SK-N-SH treated with all-trans-retinoic acid at 6 μM for 48 hours (cell line): ENCODE data around the gene MRPL51.

Source experiments
- ATAC-seq: fragments of 200-7000 bp; cut with Tn5 transposase; 3 replicates; pipeline ENCODE4 v1.9.1; 2020; ENCODE audit warnings: mild to moderate bottlenecking, moderate library complexity
- ARNTL ChIP-seq: fragments of 450-650 bp; formaldehyde crosslinking; IDR thresholded peaks from 2 replicates; pipeline ENCODE4 v1.5.0; 2020; ENCODE audit warnings: low read depth, mild to moderate bottlenecking, moderate library complexity, borderline replicate concordance
- BACH2 ChIP-seq: fragments of 250-450 bp; sonication (Bioruptor Pico); IDR thresholded peaks from 2 replicates; pipeline ENCODE4 v1.9.0; 2021; ENCODE audit warnings: mild to moderate bottlenecking, borderline replicate concordance
- CREB5 ChIP-seq: fragments of 250-450 bp; sonication (Bioruptor Pico); IDR thresholded peaks from 2 replicates; pipeline ENCODE4 v1.5.1; 2020; ENCODE audit warnings: low read depth, mild to moderate bottlenecking, moderate library complexity
- CSDC2 ChIP-seq: fragments of 250-450 bp; sonication (Bioruptor Pico); IDR thresholded peaks from 2 replicates; pipeline ENCODE4 v1.5.0; 2020; ENCODE audit warnings: mild to moderate bottlenecking, moderate library complexity
- CSRNP3 ChIP-seq: fragments of 250-450 bp; sonication (Bioruptor Pico); IDR thresholded peaks from 2 replicates; pipeline ENCODE4 v1.5.1; 2021; ENCODE audit warnings: mild to moderate bottlenecking, moderate library complexity
- ESRRG ChIP-seq: fragments of 250-450 bp; sonication (Bioruptor Pico); IDR thresholded peaks from 2 replicates; pipeline ENCODE4 v1.6.1; 2021; ENCODE audit warnings: mild to moderate bottlenecking
- GLIS3 ChIP-seq: fragments of 250-450 bp; sonication (Bioruptor Pico); IDR thresholded peaks from 2 replicates; pipeline ENCODE4 v1.5.0; 2020; ENCODE audit warnings: mild to moderate bottlenecking, moderate library complexity
- ISL1 ChIP-seq: fragments of 250-450 bp; sonication (Bioruptor Pico); IDR thresholded peaks from 2 replicates; pipeline ENCODE4 v2.1.2; 2022; ENCODE audit warnings: mild to moderate bottlenecking, moderate library complexity
- OSR1 ChIP-seq: fragments of 250-450 bp; sonication (Bioruptor Pico); IDR thresholded peaks from 2 replicates; pipeline ENCODE4 v1.8.0; 2022; ENCODE audit warnings: moderate library complexity, mild to moderate bottlenecking, inconsistent platforms
- POU6F1 ChIP-seq: fragments of 250-450 bp; sonication (Bioruptor Pico); IDR thresholded peaks from 2 replicates; pipeline ENCODE4 v1.8.0; 2021; ENCODE audit warnings: low read depth, mild to moderate bottlenecking, moderate library complexity, borderline replicate concordance
- PPARA ChIP-seq: fragments of 250-450 bp; sonication (Bioruptor Pico); IDR thresholded peaks from 2 replicates; pipeline ENCODE4 v1.5.0; 2020; ENCODE audit warnings: mild to moderate bottlenecking, borderline replicate concordance
- RARB ChIP-seq: fragments of 250-450 bp; sonication (Bioruptor Pico); IDR thresholded peaks from 2 replicates; pipeline ENCODE4 v1.8.0; 2021; ENCODE audit warnings: mild to moderate bottlenecking, moderate library complexity
- SNAI2 ChIP-seq: fragments of 250-450 bp; sonication (Bioruptor Pico); IDR thresholded peaks from 2 replicates; pipeline ENCODE4 v1.5.0; 2020; ENCODE audit warnings: mild to moderate bottlenecking, moderate library complexity
- TCF4 ChIP-seq: fragments of 250-450 bp; sonication (Bioruptor Pico); IDR thresholded peaks from 2 replicates; pipeline ENCODE4 v1.8.0; 2021; ENCODE audit warnings: mild to moderate bottlenecking, moderate library complexity, borderline replicate concordance
- TOX ChIP-seq: fragments of 250-450 bp; sonication (Bioruptor Pico); IDR thresholded peaks from 2 replicates; pipeline ENCODE4 v1.8.0; 2021; ENCODE audit warnings: mild to moderate bottlenecking, moderate library complexity, borderline replicate concordance
- TSHZ2 ChIP-seq: fragments of 250-450 bp; sonication (Bioruptor Pico); IDR thresholded peaks from 2 replicates; pipeline ENCODE4 v1.5.0; 2020; ENCODE audit warnings: mild to moderate bottlenecking, moderate library complexity
- ZC3H10 ChIP-seq: fragments of 250-450 bp; sonication (Bioruptor Pico); IDR thresholded peaks from 2 replicates; pipeline ENCODE4 v1.5.1; 2021; ENCODE audit warnings: mild to moderate bottlenecking, moderate library complexity
- ZFP3 ChIP-seq: fragments of 250-450 bp; sonication (Bioruptor Pico); IDR thresholded peaks from 2 replicates; pipeline ENCODE4 v1.5.0; 2020; ENCODE audit warnings: mild to moderate bottlenecking, moderate library complexity
- ZFP30 ChIP-seq: fragments of 450-650 bp; formaldehyde crosslinking; IDR thresholded peaks from 2 replicates; pipeline ENCODE4 v1.5.0; 2022; ENCODE audit warnings: mild to moderate bottlenecking, moderate library complexity
- ZNF565 ChIP-seq: fragments of 450-650 bp; formaldehyde crosslinking; conservative IDR thresholded peaks from 2 replicates; pipeline ENCODE4 v1.5.0; 2020; ENCODE audit warnings: low read depth, mild to moderate bottlenecking, moderate library complexity
- ZNF70 ChIP-seq: fragments of 450-650 bp; formaldehyde crosslinking; IDR thresholded peaks from 2 replicates; pipeline ENCODE4 v1.5.0; 2020; ENCODE audit warnings: mild to moderate bottlenecking, moderate library complexity
- ZNF8 ChIP-seq: fragments of 450-650 bp; formaldehyde crosslinking; IDR thresholded peaks from 2 replicates; pipeline ENCODE4 v1.5.0; 2020; ENCODE audit warnings: mild to moderate bottlenecking, moderate library complexity

Gene MRPL51

GRCh38 chr12:6530576-6531260, 37.7 kb upstream of the MRPL51 start:
- ATAC-seq, result no peak
- TF ChIP-seq ZNF565 (CRISPR knock-in tag) (no peak), CSRNP3 (CRISPR knock-in tag) (no peak), GLIS3 (CRISPR knock-in tag) (no peak), CREB5 (CRISPR knock-in tag) (no peak), ZFP30 (CRISPR knock-in tag) (no peak), ZNF8 (CRISPR knock-in tag) (no peak), POU6F1 (CRISPR knock-in tag) (no peak), SNAI2 (no peak), ZNF70 (no peak), ZC3H10 (CRISPR knock-in tag) (no peak), PPARA (CRISPR knock-in tag) (no peak), ZFP3 (CRISPR knock-in tag) (no peak), RARB (CRISPR knock-in tag) (no peak), CSDC2 (CRISPR knock-in tag) (no peak), TSHZ2 (no peak), ARNTL (CRISPR knock-in tag) (no peak), OSR1 (CRISPR knock-in tag) (no peak), BACH2 (no peak), TCF4 (no peak), ESRRG (CRISPR knock-in tag) (no peak)

- ATAC-seq, result no peak
- TF ChIP-seq ZNF70, result no peak
- no peak for TF ChIP-seq CREB5 (CRISPR knock-in tag)
- no peak for TF ChIP-seq GLIS3 (CRISPR knock-in tag)
- TF ChIP-seq TOX, result no peak
- no peak for TF ChIP-seq ZC3H10 (CRISPR knock-in tag)
- no peak for TF ChIP-seq SNAI2
- TF ChIP-seq ZNF565 (CRISPR knock-in tag), result no peak
- no peak for TF ChIP-seq ISL1 (CRISPR knock-in tag)
- TF ChIP-seq CSRNP3 (CRISPR knock-in tag), result no peak
- TF ChIP-seq POU6F1 (CRISPR knock-in tag), result no peak
These were observed 36.3 kb upstream of the MRPL51 start for GRCh38 chr12:6529291-6529737.
